ENCODE measurements around the gene STAC3. TPM values are rescaled to one million over a fixed set of nuclear protein-coding genes. Genes with fewer than 3 reads are reported as not detected.

STAC3 gene
- total and polyA plus RNA-seq, 9 of the 15 experiments (the other 6 are each of a cell fraction or from before 2014, with no cell fraction given): 0.45 to 6.4 (median 3.3) TPM

GRCh38 chr12:57238854-57239554, 12.0 kb downstream of the STAC3 start (continued):
- TF ChIP-seq, protein P1, sequence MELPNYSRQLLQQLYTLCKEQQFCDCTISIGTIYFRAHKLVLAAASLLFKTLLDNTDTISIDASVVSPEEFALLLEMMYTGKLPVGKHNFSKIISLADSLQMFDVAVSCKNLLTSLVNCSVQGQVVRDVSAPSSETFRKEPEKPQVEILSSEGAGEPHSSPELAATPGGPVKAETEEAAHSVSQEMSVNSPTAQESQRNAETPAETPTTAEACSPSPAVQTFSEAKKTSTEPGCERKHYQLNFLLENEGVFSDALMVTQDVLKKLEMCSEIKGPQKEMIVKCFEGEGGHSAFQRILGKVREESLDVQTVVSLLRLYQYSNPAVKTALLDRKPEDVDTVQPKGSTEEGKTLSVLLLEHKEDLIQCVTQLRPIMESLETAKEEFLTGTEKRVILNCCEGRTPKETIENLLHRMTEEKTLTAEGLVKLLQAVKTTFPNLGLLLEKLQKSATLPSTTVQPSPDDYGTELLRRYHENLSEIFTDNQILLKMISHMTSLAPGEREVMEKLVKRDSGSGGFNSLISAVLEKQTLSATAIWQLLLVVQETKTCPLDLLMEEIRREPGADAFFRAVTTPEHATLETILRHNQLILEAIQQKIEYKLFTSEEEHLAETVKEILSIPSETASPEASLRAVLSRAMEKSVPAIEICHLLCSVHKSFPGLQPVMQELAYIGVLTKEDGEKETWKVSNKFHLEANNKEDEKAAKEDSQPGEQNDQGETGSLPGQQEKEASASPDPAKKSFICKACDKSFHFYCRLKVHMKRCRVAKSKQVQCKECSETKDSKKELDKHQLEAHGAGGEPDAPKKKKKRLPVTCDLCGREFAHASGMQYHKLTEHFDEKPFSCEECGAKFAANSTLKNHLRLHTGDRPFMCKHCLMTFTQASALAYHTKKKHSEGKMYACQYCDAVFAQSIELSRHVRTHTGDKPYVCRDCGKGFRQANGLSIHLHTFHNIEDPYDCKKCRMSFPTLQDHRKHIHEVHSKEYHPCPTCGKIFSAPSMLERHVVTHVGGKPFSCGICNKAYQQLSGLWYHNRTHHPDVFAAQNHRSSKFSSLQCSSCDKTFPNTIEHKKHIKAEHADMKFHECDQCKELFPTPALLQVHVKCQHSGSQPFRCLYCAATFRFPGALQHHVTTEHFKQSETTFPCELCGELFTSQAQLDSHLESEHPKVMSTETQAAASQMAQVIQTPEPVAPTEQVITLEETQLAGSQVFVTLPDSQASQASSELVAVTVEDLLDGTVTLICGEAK (IDR thresholded peaks at IDR 0.05): no peak; the same call in 1 of the 2 replicates
- TF ChIP-seq, protein P1 (CRISPR knock-in tag; IDR thresholded peaks at IDR 0.05): no peak
- TF ChIP-seq E2F8 (IDR thresholded peaks at IDR 0.05; ENCODE audit: low read depth, partially characterized antibody): no peak
- peak; percentile 90 for TF ChIP-seq SP1 (CRISPR knock-in tag; IDR thresholded peaks at IDR 0.05)
- TF ChIP-seq STAG1 (CRISPR knock-in tag; IDR thresholded peaks at IDR 0.05; ENCODE audit: borderline replicate concordance): peak; percentile 89
- peak; percentile 82 for TF ChIP-seq HMGN3 (IDR thresholded peaks at IDR 0.05; ENCODE audit: borderline replicate concordance, extremely low read depth, insufficient read length, low read depth, low read length)
- peak; percentile 46 for TF ChIP-seq NR2C1 (IDR thresholded peaks at IDR 0.05)
- TF ChIP-seq NR2C1 (tag; IDR thresholded peaks at IDR 0.05): peak; percentile 47; the same call in 1 of the 2 replicates
- TF ChIP-seq, protein P2, sequence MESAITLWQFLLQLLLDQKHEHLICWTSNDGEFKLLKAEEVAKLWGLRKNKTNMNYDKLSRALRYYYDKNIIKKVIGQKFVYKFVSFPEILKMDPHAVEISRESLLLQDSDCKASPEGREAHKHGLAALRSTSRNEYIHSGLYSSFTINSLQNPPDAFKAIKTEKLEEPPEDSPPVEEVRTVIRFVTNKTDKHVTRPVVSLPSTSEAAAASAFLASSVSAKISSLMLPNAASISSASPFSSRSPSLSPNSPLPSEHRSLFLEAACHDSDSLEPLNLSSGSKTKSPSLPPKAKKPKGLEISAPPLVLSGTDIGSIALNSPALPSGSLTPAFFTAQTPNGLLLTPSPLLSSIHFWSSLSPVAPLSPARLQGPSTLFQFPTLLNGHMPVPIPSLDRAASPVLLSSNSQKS (CRISPR knock-in tag; IDR thresholded peaks at IDR 0.05): no peak
- peak; percentile 68; the same call in 1 of the 2 replicates for TF ChIP-seq MTA3 (IDR thresholded peaks at IDR 0.05; ENCODE audit: borderline replicate concordance)
- peak; percentile 68; the same call in 1 of the 2 replicates for TF ChIP-seq GATAD2B (IDR thresholded peaks at IDR 0.05; ENCODE audit: borderline replicate concordance)
- TF ChIP-seq FOXA3 (CRISPR knock-in tag; conservative IDR thresholded peaks at IDR 0.05 in 1 of 2, IDR thresholded peaks at IDR 0.05 in 1 of 2): peak in 1 of 2 experiments; percentile 71; a peak in 2 of 4 replicates
- peak; percentile 72; the same call in 1 of the 2 replicates for TF ChIP-seq PHF21A (IDR thresholded peaks at IDR 0.05; ENCODE audit: borderline replicate concordance, low read depth)
- no peak for TF ChIP-seq RUNX1 (IDR thresholded peaks at IDR 0.05; ENCODE audit: low read depth)
- no peak for TF ChIP-seq MCM7 (IDR thresholded peaks at IDR 0.05)
